HepG2 (cell line): Measurements from ENCODE around the gene ADAMTS17. TPM values are rescaled to one million over a fixed set of nuclear protein-coding genes. Genes with fewer than 3 reads are reported as not detected.

Experiments used
- ATAC-seq: fragments of 200-7000 bp; cut with Tn5 transposase; 3 replicates; pipeline ENCODE4 v1.9.1; 2020; ENCODE audit warnings: mild to moderate bottlenecking, moderate library complexity
- BruUV-seq: library from RNA; stranded (reverse); fragments of 400-500 nt; replicated peaks from 2 replicates; lab custom pipeline; 2021; lab: Mats Ljungman, UMichigan
- CTCF ChIA-PET: fragments of 300-600 bp; formaldehyde crosslinking; extraction: SDS; loops from one replicate; lab custom pipeline; 2021; ENCODE audit warnings: low total read pairs, inconsistent platforms, low intra/inter-chr PET ratio; lab: Yijun Ruan, JAX
- POLR2A ChIA-PET: fragments of 350-600 bp; sonication (Branson Sonifier 250); formaldehyde crosslinking; loops from one replicate; lab custom pipeline; 2020; ENCODE audit warnings: antibody characterized with exemption, inconsistent platforms; lab: Yijun Ruan, JAX
- DNase-seq: peaks from one replicate; pipeline ENCODE4 v3.0.0-alpha.2; 2015; ENCODE audit warnings: low spot score
- FAIRE-seq: peaks from 3 replicates; lab custom pipeline; 2011; peaks lifted over from hg19 to GRCh38; lab: Jason Lieb, UNC
- H2AFZ ChIP-seq: one replicate; pipeline ENCODE4 v1.6.1; 2011; ENCODE audit warnings: low read length, inconsistent platforms
- H3K27ac ChIP-seq: fragments of 300-600 bp; 3 replicates; pipeline ENCODE4 v1.8.0; 2011; ENCODE audit warnings: mixed run types, mild to moderate bottlenecking, mixed read lengths, low read length, inconsistent platforms; ENCODE audit not compliant: insufficient read depth; ENCODE audit errors: extremely low read length
- H3K27me3 ChIP-seq, 2 experiments: fragments of 200-600 bp in 1 of 2; 2 replicates in 1 of 2; 3 replicates in 1 of 2; pipeline versions ENCODE4 v1.6.0 to v1.8.0; 2011; ENCODE audit warnings: low read length in 2 of 2, mild to moderate bottlenecking in 2 of 2, moderate library complexity in 2 of 2, inconsistent platforms in 1 of 2; ENCODE audit not compliant: insufficient read depth in 2 of 2, control insufficient read depth in 1 of 2
- H3K36me3 ChIP-seq, 2 experiments: fragments of 200-600 bp in 1 of 2; replicated peaks in 1 of 2; 2 replicates in 1 of 2; 3 replicates in 1 of 2; pipeline versions ENCODE4 v1.5.1 to v1.8.0; 2011; ENCODE audit warnings: low read length in 2 of 2, inconsistent platforms in 1 of 2; ENCODE audit not compliant: insufficient read depth in 2 of 2, control insufficient read depth in 1 of 2
- H3K4me1 ChIP-seq: 2 replicates; pipeline ENCODE4 v1.5.1; 2012; ENCODE audit warnings: low read length, inconsistent platforms; ENCODE audit not compliant: insufficient read depth
- H3K4me2 ChIP-seq: 2 replicates; pipeline ENCODE4 v1.6.0; 2011; ENCODE audit warnings: low read depth, low read length, inconsistent platforms
- H3K4me3 ChIP-seq, 3 experiments: fragments of 200-600 bp in 1 of 3; sonication (generic), shearing (Covaris generic) in 1 of 3; replicated peaks in 1 of 3; 2 replicates each; pipeline ENCODE4 v1.5.1; 2011 to 2016; ENCODE audit warnings: low read length in 3 of 3, inconsistent platforms in 2 of 3, low read depth in 2 of 3, mild to moderate bottlenecking in 2 of 3, control low read depth in 1 of 3, mixed read lengths in 1 of 3; ENCODE audit not compliant: insufficient read depth in 1 of 3
- H3K79me2 ChIP-seq: one replicate; pipeline ENCODE4 v1.6.1; 2011; ENCODE audit warnings: low read length, inconsistent platforms; ENCODE audit not compliant: insufficient read depth
- H3K9ac ChIP-seq: 2 replicates; pipeline ENCODE4 v1.6.0; 2011; ENCODE audit warnings: mild to moderate bottlenecking, low read depth, low read length, inconsistent platforms; ENCODE audit not compliant: insufficient read depth
- H3K9me3 ChIP-seq: 2 replicates; pipeline ENCODE4 v1.5.1; 2012; ENCODE audit warnings: mild to moderate bottlenecking, low read length
- H4K20me1 ChIP-seq: 2 replicates; pipeline ENCODE4 v1.6.0; 2011; ENCODE audit warnings: inconsistent platforms, mild to moderate bottlenecking, low read length, moderate library complexity; ENCODE audit not compliant: insufficient read depth
- ADNP ChIP-seq: sonication (generic); formaldehyde crosslinking; IDR thresholded peaks from 2 replicates; pipeline ENCODE4 v1.4.0; 2020; ENCODE audit warnings: missing genetic modification reagents
- CEBPB ChIP-seq: IDR thresholded peaks from 2 replicates; pipeline ENCODE4 v1.6.1; 2011; ENCODE audit warnings: low read depth, low read length, improper control_type of control experiment, borderline replicate concordance
- KMT2B ChIP-seq: IDR thresholded peaks from 2 replicates; pipeline ENCODE4 v1.6.1; 2016; ENCODE audit warnings: missing genetic modification reagents, missing compliant biosample characterization
- MAFK ChIP-seq, 2 experiments: IDR thresholded peaks in 1 of 2; conservative IDR thresholded peaks in 1 of 2; 2 replicates each; pipeline ENCODE4 v1.6.1; 2011; ENCODE audit warnings: improper control_type of control experiment in 2 of 2, low read length in 2 of 2
- SRY ChIP-seq: sonication (generic); formaldehyde crosslinking; IDR thresholded peaks from 2 replicates; pipeline ENCODE4 v1.8.0; 2022; ENCODE audit warnings: mild to moderate bottlenecking, missing genetic modification reagents
- ZNF180 ChIP-seq: sonication (generic); formaldehyde crosslinking; IDR thresholded peaks from 2 replicates; pipeline ENCODE4 v1.4.0; 2020; ENCODE audit warnings: low read depth, missing genetic modification reagents, borderline replicate concordance
- ZNF331 ChIP-seq: sonication (generic); formaldehyde crosslinking; IDR thresholded peaks from 2 replicates; pipeline ENCODE4 v1.4.0; 2020; ENCODE audit warnings: missing genetic modification reagents
- WGBS: methylation state at CpG from one replicate; pipeline ENCODE4 v1.1.6; 2017; ENCODE audit warnings: low lambda C conversion rate; 5-methylcytosine and 5-hydroxymethylcytosine counted together
- in situ Hi-C: cut with HindIII; loops from 2 replicates; pipeline ENCODE4 v1.10.0; 2017; ENCODE audit warnings: low pct_unique_long_range_greater_than_20kb; ENCODE audit not compliant: extremely low pct_ligation_motif_present
- intact Hi-C: fragments of 100-400 bp; cut with micrococcal nuclease; formaldehyde crosslinking; loops from one replicate; pipeline ENCODE4 v1.10.0; 2022; ENCODE audit not compliant: unreplicated experiment
- polyA plus RNA-seq, 8 experiments: library from polyadenylated mRNA; depleted of rRNA in 3 of 8; stranded (reverse) in 7 of 8; unstranded in 1 of 8; fragments of >200 nt; fragmentation: Illumina TruSeq in 4 of 8; extraction: Trizol in 4 of 8; gene quantifications; 2 replicates each; pipeline versions ENCODE4 v1.2.1 to v1.2.3, GENCODE V29; 2011 to 2016; ENCODE audit warnings: low read depth in 4 of 8, missing spikeins in 1 of 8, mixed read lengths in 1 of 8; ENCODE audit not compliant: insufficient read depth in 1 of 8
- total RNA-seq, 5 experiments: library from RNA; depleted of rRNA; stranded (reverse); fragments of >200 nt; fragmentation: Illumina TruSeq; extraction: Trizol; gene quantifications; 2 replicates each; pipeline ENCODE4 v1.2.3, GENCODE V29; 2016; ENCODE audit warnings: low read depth in 1 of 5
- TF ChIP-seq, protein P1 (sequence below): sonication (generic); formaldehyde crosslinking; IDR thresholded peaks from 2 replicates; pipeline ENCODE4 v1.4.0; 2020; ENCODE audit warnings: mild to moderate bottlenecking, missing genetic modification reagents

Gene ADAMTS17
- total and polyA plus RNA-seq, 2 of the 13 experiments (the other 11 are each of a cell fraction or from before 2014, with no cell fraction given), result 0.02 to 0.04 TPM

DNA sequence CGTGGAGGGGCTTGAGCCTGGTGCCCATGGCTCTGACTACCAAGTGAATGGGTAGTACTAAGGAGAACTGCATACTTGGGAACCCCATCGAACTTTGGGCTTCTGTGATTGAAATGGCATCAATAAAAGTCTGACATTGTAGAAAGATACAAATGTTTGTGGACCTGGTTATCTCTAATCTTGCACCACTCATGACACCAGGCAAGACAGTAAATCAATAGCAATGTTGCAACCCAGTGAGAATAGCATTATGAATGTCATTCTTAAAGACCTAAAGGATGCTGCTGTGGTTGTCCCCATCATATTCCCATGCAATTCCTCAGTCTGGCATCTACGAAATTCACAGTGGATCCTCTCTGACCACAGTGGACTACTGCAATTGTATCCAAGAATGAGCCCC lies 375.0 kb downstream of the ADAMTS17 start:
- no peak overlapping the region for H2AFZ ChIP-seq
- intact Hi-C loops (no loop called here), in situ Hi-C loops (no loop called here)
- no peak overlapping the region for H3K9ac ChIP-seq
- no peak overlapping the region for H3K27ac ChIP-seq
- ChIA-PET POLR2A (no interaction called here), CTCF (no interaction called here)
- H3K4me1 ChIP-seq, result no peaks in the 10 kb centered on the region
- no peaks in the 10 kb centered on the region for H3K27me3 ChIP-seq
- no peak overlapping the region for H3K4me3 ChIP-seq
- TF ChIP-seq CEBPB, result peak; percentile 34; the same call in 1 of the 2 replicates
- TF ChIP-seq, protein P1, sequence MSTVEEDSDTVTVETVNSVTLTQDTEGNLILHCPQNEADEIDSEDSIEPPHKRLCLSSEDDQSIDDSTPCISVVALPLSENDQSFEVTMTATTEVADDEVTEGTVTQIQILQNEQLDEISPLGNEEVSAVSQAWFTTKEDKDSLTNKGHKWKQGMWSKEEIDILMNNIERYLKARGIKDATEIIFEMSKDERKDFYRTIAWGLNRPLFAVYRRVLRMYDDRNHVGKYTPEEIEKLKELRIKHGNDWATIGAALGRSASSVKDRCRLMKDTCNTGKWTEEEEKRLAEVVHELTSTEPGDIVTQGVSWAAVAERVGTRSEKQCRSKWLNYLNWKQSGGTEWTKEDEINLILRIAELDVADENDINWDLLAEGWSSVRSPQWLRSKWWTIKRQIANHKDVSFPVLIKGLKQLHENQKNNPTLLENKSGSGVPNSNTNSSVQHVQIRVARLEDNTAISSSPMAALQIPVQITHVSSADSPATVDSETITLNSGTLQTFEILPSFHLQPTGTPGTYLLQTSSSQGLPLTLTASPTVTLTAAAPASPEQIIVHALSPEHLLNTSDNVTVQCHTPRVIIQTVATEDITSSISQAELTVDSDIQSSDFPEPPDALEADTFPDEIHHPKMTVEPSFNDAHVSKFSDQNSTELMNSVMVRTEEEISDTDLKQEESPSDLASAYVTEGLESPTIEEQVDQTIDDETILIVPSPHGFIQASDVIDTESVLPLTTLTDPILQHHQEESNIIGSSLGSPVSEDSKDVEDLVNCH (CRISPR knock-in tag), result no peak
- no peak for TF ChIP-seq SRY (CRISPR knock-in tag)
- no peak overlapping the region for H3K4me2 ChIP-seq
- WGBS, result 10% methylated on average over 3 of the region's 3 CpGs
- H3K79me2 ChIP-seq, result no peaks in the 10 kb centered on the region
- no TSS peak for BruUV-seq
- no peaks in the 10 kb centered on the region for H3K36me3 ChIP-seq
- no peaks in the 10 kb centered on the region for H4K20me1 ChIP-seq
- FAIRE-seq (no peak), DNase-seq (no peak), ATAC-seq (no peak)
- no peaks in the 10 kb centered on the region for H3K9me3 ChIP-seq

DNA sequence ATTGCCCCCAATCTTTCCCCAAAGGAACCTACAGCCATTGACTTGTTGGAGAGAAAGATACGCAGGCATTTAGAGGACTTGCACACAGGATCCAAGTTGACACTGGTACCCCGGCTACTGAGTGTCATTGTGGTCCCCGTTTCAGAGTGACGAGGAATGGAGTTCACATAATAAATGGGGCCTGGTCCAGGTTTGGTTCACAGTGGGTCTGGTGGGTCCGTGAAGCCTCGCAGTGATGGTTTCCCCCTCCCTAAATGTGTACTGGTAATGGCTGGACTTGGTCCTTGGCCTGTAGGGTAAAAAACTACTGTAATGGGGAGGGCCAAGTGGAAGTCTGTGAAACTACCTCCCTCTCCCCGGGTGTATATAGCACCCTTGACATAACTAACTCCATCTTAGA lies 376.4 kb downstream of the ADAMTS17 start:
- H3K4me3 ChIP-seq, result no peak overlapping the region
- no peak overlapping the region for H2AFZ ChIP-seq
- no peaks in the 10 kb centered on the region for H3K27me3 ChIP-seq
- POLR2A ChIA-PET, result no interaction called here
- FAIRE-seq, result no peak
- DNase-seq, result no peak
- no peaks in the 10 kb centered on the region for H3K79me2 ChIP-seq
- CTCF ChIA-PET, result no interaction called here
- TF ChIP-seq ZNF331 (CRISPR knock-in tag) (no peak), ADNP (no peak), ZNF180 (CRISPR knock-in tag) (no peak), KMT2B (CRISPR knock-in tag) (no peak), MAFK (conservative IDR thresholded peaks at IDR 0.05 in 1 of 2, IDR thresholded peaks at IDR 0.05 in 1 of 2; ENCODE audit: low read length in 2 of 2) (no peak)
- no peak for ATAC-seq
- 60% methylated on average over 7 of the region's 7 CpGs for WGBS
- no peak overlapping the region for H3K9ac ChIP-seq
- no peaks in the 10 kb centered on the region for H3K36me3 ChIP-seq
- intact Hi-C loops, result no loop called here
- no peaks in the 10 kb centered on the region for H3K9me3 ChIP-seq
- no peaks in the 10 kb centered on the region for H4K20me1 ChIP-seq
- H3K4me1 ChIP-seq, result no peaks in the 10 kb centered on the region
- in situ Hi-C loops, result no loop called here
- no peak overlapping the region for H3K4me2 ChIP-seq
- no TSS peak for BruUV-seq
- H3K27ac ChIP-seq, result no peak overlapping the region
